ENCODE results near the gene SNAP91. TPM values are rescaled to one million over a fixed set of nuclear protein-coding genes. Genes with fewer than 3 reads are reported as not detected.
"Not testable (repeated sequence)": the region's sequence is repeated elsewhere in the genome, so short reads cannot be mapped to it uniquely, and the experiment has no call there.

SNAP91 gene
- total RNA-seq, 1 donor from 2014 or later: not detected

GRCh38 chr6:83633609-83634008, 75.3 kb downstream of the SNAP91 start:
- no peak for DNase-seq (ENCODE audit: low spot score)
- ATAC-seq: no peak

- DNase-seq (ENCODE audit: low spot score) (no peak), ATAC-seq (no peak)
Measured at GRCh38 chr6:83633149-83633548, 75.8 kb downstream of the SNAP91 start.

GRCh38 chr6:83629908-83630307, 79.0 kb downstream of the SNAP91 start:
- not testable (repeated sequence) for ATAC-seq; DNase-seq (ENCODE audit: low spot score)

- DNase-seq (ENCODE audit: low spot score): no peak
- ATAC-seq: peak; percentile 67
Measured at GRCh38 chr6:83615025-83615999, 93.6 kb downstream of the SNAP91 start.

- ATAC-seq: no peak
- DNase-seq (ENCODE audit: low spot score): no peak
Measured at GRCh38 chr6:83613378-83613777, 95.5 kb downstream of the SNAP91 start.

GRCh38 chr6:83609248-83609647, 99.7 kb downstream of the SNAP91 start:
- no peak for ATAC-seq

GRCh38 chr6:83605517-83605916, 103.4 kb downstream of the SNAP91 start:
- DNase-seq (ENCODE audit: low spot score): no peak
- ATAC-seq: no peak

More at GRCh38 chr6:83609248-83609647, 99.7 kb downstream of the SNAP91 start:
- no peak for DNase-seq (ENCODE audit: low spot score)

GRCh38 chr6:83603551-83603950, 105.3 kb downstream of the SNAP91 start:
- DNase-seq (ENCODE audit: low spot score) (no peak), ATAC-seq (no peak)

GRCh38 chr6:83601119-83601518, 107.8 kb downstream of the SNAP91 start:
- DNase-seq (ENCODE audit: low spot score) (no peak), ATAC-seq (no peak)

GRCh38 chr6:83600459-83600858, 108.4 kb downstream of the SNAP91 start:
- ATAC-seq: no peak
- no peak for DNase-seq (ENCODE audit: low spot score)

- ATAC-seq: no peak
Measured at GRCh38 chr6:83597511-83597910, 111.4 kb downstream of the SNAP91 start.

GRCh38 chr6:83597051-83597450, 111.8 kb downstream of the SNAP91 start:
- DNase-seq (ENCODE audit: low spot score) (no peak), ATAC-seq (no peak)

More at GRCh38 chr6:83597511-83597910, 111.4 kb downstream of the SNAP91 start:
- no peak for DNase-seq (ENCODE audit: low spot score)

GRCh38 chr6:83594941-83595340, 114.0 kb downstream of the SNAP91 start:
- no peak for ATAC-seq

GRCh38 chr6:83593395-83593785, 115.5 kb downstream of the SNAP91 start:
- ATAC-seq: no peak
- DNase-seq (ENCODE audit: low spot score): no peak

More at GRCh38 chr6:83594941-83595340, 114.0 kb downstream of the SNAP91 start:
- no peak for DNase-seq (ENCODE audit: low spot score)

- no peak for DNase-seq (ENCODE audit: low spot score)
- peak; percentile 85 for ATAC-seq
Measured at GRCh38 chr6:83592770-83593394, 116.0 kb downstream of the SNAP91 start.

GRCh38 chr6:83590416-83590815, 118.5 kb downstream of the SNAP91 start:
- DNase-seq (ENCODE audit: low spot score) (no peak), ATAC-seq (no peak)

- DNase-seq (ENCODE audit: low spot score): no peak
- ATAC-seq: no peak
Measured at GRCh38 chr6:83589076-83589475, 119.8 kb downstream of the SNAP91 start.

- ATAC-seq (no peak), DNase-seq (ENCODE audit: low spot score) (no peak)
Measured at GRCh38 chr6:83578057-83578456, 130.8 kb downstream of the SNAP91 start.

- DNase-seq (ENCODE audit: low spot score): no peak
- no peak for ATAC-seq
Measured at GRCh38 chr6:83574783-83575182, 134.1 kb downstream of the SNAP91 start.

GRCh38 chr6:83571663-83572185, 137.2 kb downstream of the SNAP91 start:
- DNase-seq (ENCODE audit: low spot score); ATAC-seq: not testable (repeated sequence)

- no peak for ATAC-seq
Measured at GRCh38 chr6:83558975-83559374, 149.9 kb downstream of the SNAP91 start.

GRCh38 chr6:83556871-83557270, 152.0 kb downstream of the SNAP91 start:
- DNase-seq (ENCODE audit: low spot score): no peak
- ATAC-seq: no peak

More at GRCh38 chr6:83558975-83559374, 149.9 kb downstream of the SNAP91 start:
- no peak for DNase-seq (ENCODE audit: low spot score)
